ENCODE measurements around the gene FLNA.
"Not testable (repeated sequence)": the region's sequence is repeated elsewhere in the genome, so short reads cannot be mapped to it uniquely, and the experiment has no call there.

The FLNA gene

DNA sequence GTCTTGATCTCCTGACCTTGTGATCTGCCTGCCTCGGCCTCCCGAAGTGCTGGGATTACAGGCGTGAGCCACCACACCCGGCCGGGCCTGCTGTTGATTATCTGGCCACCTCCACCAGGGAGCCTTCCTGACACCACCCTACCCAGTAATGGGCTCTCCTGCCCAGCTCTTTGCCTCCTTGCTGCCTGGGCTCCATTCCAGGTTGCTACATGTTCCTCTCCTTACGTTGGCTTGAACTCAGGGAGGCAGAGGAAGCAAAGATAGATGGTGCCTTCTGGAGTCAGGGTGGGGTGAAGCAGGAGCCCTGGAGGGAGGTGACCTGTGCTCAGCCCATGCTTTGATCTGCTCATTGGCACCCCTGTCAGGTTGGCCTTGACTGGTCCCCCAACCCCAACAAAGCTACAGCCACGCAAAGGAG is 26.3 kb downstream of the FLNA start:
- no peak for DNase-seq (ENCODE audit: extremely low read depth, low read depth)
- H3K4me3 ChIP-seq (replicated peaks; ENCODE audit: low read depth, low read length), result no peak overlapping the region
- TF ChIP-seq CTCF (IDR thresholded peaks at IDR 0.05; ENCODE audit: low read depth, low read length, missing control alignments), result no peak

GRCh38 chrX:154343620-154344019 is 30.8 kb downstream of the FLNA start:
- not testable (repeated sequence) for H3K4me3 ChIP-seq (replicated peaks; ENCODE audit: low read depth, low read length); DNase-seq (ENCODE audit: extremely low read depth, low read depth)

DNA sequence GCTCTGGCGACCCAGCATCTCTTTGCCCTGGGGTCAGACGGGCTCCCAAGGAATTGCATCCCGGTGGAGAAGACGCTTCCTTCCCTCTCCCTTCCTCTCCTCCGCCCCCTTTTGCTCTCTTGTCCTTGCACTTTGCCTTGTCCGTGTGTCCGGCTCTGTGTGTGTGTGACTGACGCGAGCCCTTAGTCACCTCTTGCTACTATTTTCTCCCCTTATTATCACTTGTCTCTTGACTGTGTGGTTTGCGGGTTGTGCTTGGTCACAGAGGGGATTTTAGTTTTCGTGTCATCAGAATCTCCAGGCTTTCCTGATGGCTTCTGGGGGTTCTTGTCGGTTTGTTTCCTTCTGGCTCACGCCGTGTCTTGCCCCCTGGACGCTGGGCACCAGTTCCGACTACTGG is 31.4 kb downstream of the FLNA start:
- H3K4me3 ChIP-seq (replicated peaks; ENCODE audit: low read depth, low read length); DNase-seq (ENCODE audit: extremely low read depth, low read depth): not testable (repeated sequence)

GRCh38 chrX:154341399-154342298 is 32.8 kb downstream of the FLNA start:
- not testable (repeated sequence) for H3K4me3 ChIP-seq (replicated peaks; ENCODE audit: low read depth, low read length)

DNA sequence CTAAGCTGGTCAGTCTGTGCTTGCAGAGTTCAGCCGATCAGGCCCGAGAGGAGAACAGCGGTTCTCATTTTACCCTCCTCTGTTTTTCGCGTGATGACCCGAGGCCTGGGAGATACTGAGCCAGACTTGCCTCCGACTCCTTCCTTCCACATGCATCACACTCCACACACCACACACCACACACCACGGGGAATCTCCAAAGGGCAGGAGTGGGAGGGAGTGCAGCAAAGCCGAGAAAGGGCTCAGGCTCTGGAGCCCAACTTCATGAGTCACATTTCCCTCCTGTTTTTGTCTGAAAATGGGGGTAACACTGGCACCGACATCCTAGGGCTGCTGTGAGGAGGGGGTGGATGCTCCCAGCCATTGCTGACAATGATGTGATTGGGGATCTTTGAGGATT is 39.9 kb downstream of the FLNA start:
- TF ChIP-seq CTCF (IDR thresholded peaks at IDR 0.05; ENCODE audit: low read depth, low read length, missing control alignments), result no peak
- no peak overlapping the region for H3K4me3 ChIP-seq (replicated peaks; ENCODE audit: low read depth, low read length)
- no peak for DNase-seq (ENCODE audit: extremely low read depth, low read depth)

More at GRCh38 chrX:154341399-154342298, 32.8 kb downstream of the FLNA start:
- not testable (repeated sequence) for DNase-seq (ENCODE audit: extremely low read depth, low read depth)

GRCh38 chrX:154333837-154334271 is 40.6 kb downstream of the FLNA start:
- TF ChIP-seq CTCF (IDR thresholded peaks at IDR 0.05; ENCODE audit: low read depth, low read length, missing control alignments), result no peak
- H3K4me3 ChIP-seq (replicated peaks; ENCODE audit: low read depth, low read length), result no peak overlapping the region
- DNase-seq (ENCODE audit: extremely low read depth, low read depth), result no peak

DNA sequence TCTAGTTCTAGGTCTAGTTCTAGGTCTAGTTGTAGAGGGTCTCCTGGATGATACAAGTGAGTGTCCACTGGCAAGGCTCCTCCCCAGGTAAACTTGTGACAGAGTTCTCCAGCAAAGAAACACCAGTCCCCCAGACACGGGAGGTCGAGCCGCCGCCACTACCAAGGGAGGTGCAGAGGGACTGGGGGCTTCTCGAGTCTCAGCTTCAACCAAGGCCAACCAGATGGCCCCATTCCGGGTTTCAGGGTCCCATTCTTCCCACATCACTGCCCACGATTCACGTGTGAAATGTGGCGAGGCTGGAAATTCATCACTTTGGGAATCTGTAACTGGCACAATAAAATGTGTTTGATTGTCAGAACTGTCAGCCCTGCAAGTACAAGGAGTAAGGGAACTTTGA is 41.3 kb downstream of the FLNA start:
- TF ChIP-seq CTCF (IDR thresholded peaks at IDR 0.05; ENCODE audit: low read depth, low read length, missing control alignments), result no peak
- DNase-seq (ENCODE audit: extremely low read depth, low read depth), result no peak
- no peak overlapping the region for H3K4me3 ChIP-seq (replicated peaks; ENCODE audit: low read depth, low read length)

DNA sequence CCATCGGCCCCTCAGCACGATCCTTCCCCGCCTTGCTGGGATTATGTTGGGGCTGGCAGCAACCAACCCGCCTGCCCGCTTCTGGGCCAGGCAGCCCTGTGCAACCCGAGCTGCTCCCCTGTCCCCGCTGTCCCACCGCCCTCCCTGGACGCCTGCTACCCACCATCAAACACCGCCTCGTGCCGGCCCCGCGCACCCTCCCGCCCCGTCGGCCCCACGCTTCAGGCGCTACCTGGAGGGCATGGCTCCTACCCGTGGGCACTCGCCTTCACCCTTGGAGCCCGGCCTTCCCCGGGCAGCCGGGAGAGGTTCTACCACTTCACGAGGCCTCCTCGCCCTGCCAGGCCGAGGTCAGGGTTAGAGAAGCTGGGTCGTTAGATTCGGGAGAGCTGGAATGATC is 41.9 kb downstream of the FLNA start:
- H3K4me3 ChIP-seq (replicated peaks; ENCODE audit: low read depth, low read length), result no peak overlapping the region
- TF ChIP-seq CTCF (IDR thresholded peaks at IDR 0.05; ENCODE audit: low read depth, low read length, missing control alignments), result no peak
- DNase-seq (ENCODE audit: extremely low read depth, low read depth), result no peak
